AG09309 (cell line): Measurements from ENCODE around the gene PER2.
"Not testable (repeated sequence)": the region's sequence is repeated elsewhere in the genome, so short reads cannot be mapped to it uniquely, and the experiment has no call there.

Experiments used
- DNase-seq: peaks from one replicate; pipeline ENCODE4 v3.0.0-alpha.2; 2010; ENCODE audit warnings: low read depth
- H3K4me3 ChIP-seq: 2 replicates; pipeline ENCODE4 v1.5.1; 2011; ENCODE audit warnings: mild to moderate bottlenecking, low read depth, low read length, moderate library complexity; ENCODE audit not compliant: control insufficient read depth
- CTCF ChIP-seq: IDR thresholded peaks from 2 replicates; pipeline ENCODE4 v1.5.1; 2011; ENCODE audit warnings: mild to moderate bottlenecking, low read depth, low read length, inconsistent platforms; ENCODE audit not compliant: insufficient read depth, control insufficient read depth; ENCODE audit errors: missing control alignments

PER2 gene

GRCh38 chr2:238331916-238332315, 43.5 kb upstream of the PER2 start:
- H3K4me3 ChIP-seq = no peak overlapping the region
- no peak for DNase-seq
- TF ChIP-seq CTCF = no peak

GRCh38 chr2:238330391-238330790, 42.0 kb upstream of the PER2 start:
- no peak for TF ChIP-seq CTCF
- DNase-seq = no peak
- no peak overlapping the region for H3K4me3 ChIP-seq

- TF ChIP-seq CTCF = no peak
- H3K4me3 ChIP-seq = no peak overlapping the region
- no peak for DNase-seq
Observed at GRCh38 chr2:238327751-238328150, 39.3 kb upstream of the PER2 start.

- DNase-seq = no peak
- H3K4me3 ChIP-seq = no peak overlapping the region
- TF ChIP-seq CTCF = no peak
Observed at GRCh38 chr2:238326801-238327365, 38.5 kb upstream of the PER2 start.

GRCh38 chr2:238325694-238326093, 37.3 kb upstream of the PER2 start:
- H3K4me3 ChIP-seq = no peak overlapping the region
- no peak for DNase-seq
- no peak for TF ChIP-seq CTCF

- not testable (repeated sequence) for H3K4me3 ChIP-seq, DNase-seq
Observed at GRCh38 chr2:238324248-238324647, 35.8 kb upstream of the PER2 start.

GRCh38 chr2:238322001-238322411, 33.6 kb upstream of the PER2 start:
- no peak for DNase-seq
- no peak overlapping the region for H3K4me3 ChIP-seq
- no peak for TF ChIP-seq CTCF
